IPS-20b (cell line): ENCODE measurements around the gene NCKAP5.

Experiments
- H3K27ac ChIP-seq: one replicate; pipeline ENCODE4 v1.5.1; 2013; ENCODE audit warnings: low read length
- H3K27me3 ChIP-seq: 2 replicates; pipeline ENCODE4 v1.6.1; 2013; ENCODE audit warnings: mild to moderate bottlenecking, low read length, inconsistent platforms; ENCODE audit not compliant: insufficient read depth
- H3K36me3 ChIP-seq: 2 replicates; pipeline ENCODE4 v1.6.1; 2013; ENCODE audit warnings: low read depth, mild to moderate bottlenecking, inconsistent platforms, low read length, moderate library complexity; ENCODE audit not compliant: insufficient read depth
- H3K4me1 ChIP-seq: 2 replicates; pipeline ENCODE4 v1.6.1; 2013; ENCODE audit warnings: mild to moderate bottlenecking, control low read depth, inconsistent platforms, low read length, moderate library complexity; ENCODE audit not compliant: insufficient read depth
- H3K4me3 ChIP-seq: 2 replicates; pipeline ENCODE4 v1.5.1; 2013; ENCODE audit warnings: mild to moderate bottlenecking, low read length, inconsistent platforms
- H3K9ac ChIP-seq: 2 replicates; pipeline ENCODE4 v1.6.1; 2013; ENCODE audit warnings: low read depth, mild to moderate bottlenecking, inconsistent platforms, low read length, moderate library complexity
- H3K9me3 ChIP-seq: 2 replicates; pipeline ENCODE4 v1.6.1; 2013; ENCODE audit warnings: mild to moderate bottlenecking, low read depth, low read length, inconsistent platforms; ENCODE audit not compliant: insufficient read depth

Gene NCKAP5

GRCh38 chr2:132991471-132992045 lies 576.7 kb downstream of the NCKAP5 start:
- H3K27me3 ChIP-seq: no peaks in the 10 kb centered on the region

DNA sequence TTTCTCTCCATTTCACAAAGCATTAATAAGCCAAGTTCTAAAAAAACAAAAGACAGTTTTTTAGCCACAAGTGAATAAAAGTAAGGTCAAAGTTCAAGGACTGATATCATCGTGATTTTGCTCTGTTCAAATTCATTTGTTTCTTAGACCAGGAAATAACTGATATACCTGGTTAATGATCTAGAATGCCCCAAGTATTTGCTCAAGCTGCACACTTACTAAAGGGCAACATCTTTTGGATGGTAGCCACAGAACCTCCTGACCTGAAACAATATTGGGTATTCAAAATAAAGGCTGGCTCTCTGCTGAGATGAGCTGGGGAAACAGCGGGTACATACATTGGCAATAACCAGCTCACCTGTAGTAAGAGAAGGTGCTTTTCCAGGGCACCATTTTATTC lies 583.5 kb downstream of the NCKAP5 start:
- Histone ChIP-seq H3K4me1 (no peaks in the 10 kb centered on the region), H3K27me3 (no peaks in the 10 kb centered on the region), H3K9ac (no peak overlapping the region), H3K4me3 (no peak overlapping the region), H3K27ac (no peak overlapping the region), H3K9me3 (no peaks in the 10 kb centered on the region), H3K36me3 (no peaks in the 10 kb centered on the region)

More at GRCh38 chr2:132991471-132992045, 576.7 kb downstream of the NCKAP5 start:
- Histone ChIP-seq H3K9ac (no peak overlapping the region), H3K27ac (no peak overlapping the region), H3K4me3 (no peak overlapping the region), H3K36me3 (no peaks in the 10 kb centered on the region), H3K9me3 (no peaks in the 10 kb centered on the region), H3K4me1 (no peaks in the 10 kb centered on the region)

GRCh38 chr2:132980304-132980703 lies 588.0 kb downstream of the NCKAP5 start:
- Histone ChIP-seq H3K9me3 (no peaks in the 10 kb centered on the region), H3K27me3 (no peaks in the 10 kb centered on the region), H3K4me3 (no peak overlapping the region), H3K36me3 (no peaks in the 10 kb centered on the region), H3K4me1 (peaks cover 3% of the 10 kb centered on the region; the same call in 1 of the 2 replicates), H3K9ac (no peak overlapping the region), H3K27ac (no peak overlapping the region)

- H3K27me3 ChIP-seq: no peaks in the 10 kb centered on the region
- peaks cover 3% of the 10 kb centered on the region; the same call in 1 of the 2 replicates for H3K4me1 ChIP-seq
- H3K9ac ChIP-seq: no peak overlapping the region
- H3K4me3 ChIP-seq: no peak overlapping the region
- H3K36me3 ChIP-seq: no peaks in the 10 kb centered on the region
- no peak overlapping the region for H3K27ac ChIP-seq
- H3K9me3 ChIP-seq: no peaks in the 10 kb centered on the region
Measured at GRCh38 chr2:132979339-132980093, 588.7 kb downstream of the NCKAP5 start.

DNA sequence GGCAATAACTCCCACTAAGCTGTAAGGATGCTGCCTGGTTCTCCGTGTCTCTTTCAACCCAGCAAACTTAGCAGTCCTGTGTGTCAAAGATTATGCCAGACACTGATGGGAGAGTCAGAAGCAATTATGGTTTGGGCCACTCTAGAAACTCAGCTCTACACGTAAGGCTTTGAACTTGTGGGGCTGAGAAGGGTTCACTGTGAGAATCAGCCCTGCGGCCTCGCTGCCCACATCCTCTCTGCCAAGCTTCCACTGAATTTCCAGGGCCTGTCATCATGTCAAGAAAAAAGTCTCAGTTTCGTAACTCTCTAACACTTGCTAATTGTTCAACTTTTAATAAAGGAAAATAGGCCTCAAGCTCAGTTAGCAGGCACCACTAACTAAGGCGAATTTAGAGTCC lies 589.4 kb downstream of the NCKAP5 start:
- Histone ChIP-seq H3K27ac (no peak overlapping the region), H3K9me3 (no peaks in the 10 kb centered on the region), H3K4me1 (peaks cover 3% of the 10 kb centered on the region; the same call in 1 of the 2 replicates), H3K36me3 (no peaks in the 10 kb centered on the region), H3K9ac (no peak overlapping the region), H3K4me3 (no peak overlapping the region), H3K27me3 (no peaks in the 10 kb centered on the region)

- no peak overlapping the region for H3K9ac ChIP-seq
- no peaks in the 10 kb centered on the region for H3K36me3 ChIP-seq
- no peak overlapping the region for H3K4me3 ChIP-seq
- H3K27me3 ChIP-seq: no peaks in the 10 kb centered on the region
- H3K4me1 ChIP-seq: peaks cover 3% of the 10 kb centered on the region; the same call in 1 of the 2 replicates
- H3K9me3 ChIP-seq: no peaks in the 10 kb centered on the region
- no peak overlapping the region for H3K27ac ChIP-seq
Measured at GRCh38 chr2:132977812-132978529, 590.3 kb downstream of the NCKAP5 start.

- H3K27me3 ChIP-seq: no peaks in the 10 kb centered on the region
- H3K9me3 ChIP-seq: no peaks in the 10 kb centered on the region
- H3K36me3 ChIP-seq: no peaks in the 10 kb centered on the region
- H3K4me3 ChIP-seq: no peak overlapping the region
- no peak overlapping the region for H3K9ac ChIP-seq
- H3K4me1 ChIP-seq: peaks cover 3% of the 10 kb centered on the region; the same call in 1 of the 2 replicates
- H3K27ac ChIP-seq: no peak overlapping the region
Measured at GRCh38 chr2:132975193-132976105, 592.8 kb downstream of the NCKAP5 start.

GRCh38 chr2:132974467-132975095 lies 593.7 kb downstream of the NCKAP5 start:
- no peak overlapping the region for H3K4me3 ChIP-seq

GRCh38 chr2:132971310-132972061 lies 596.8 kb downstream of the NCKAP5 start:
- Histone ChIP-seq H3K4me3 (no peak overlapping the region), H3K9me3 (no peaks in the 10 kb centered on the region), H3K9ac (no peak overlapping the region), H3K36me3 (no peaks in the 10 kb centered on the region), H3K27me3 (no peaks in the 10 kb centered on the region), H3K27ac (no peak overlapping the region), H3K4me1 (peaks cover 3% of the 10 kb centered on the region; the same call in 1 of the 2 replicates)

More at GRCh38 chr2:132974467-132975095, 593.7 kb downstream of the NCKAP5 start:
- Histone ChIP-seq H3K9ac (no peak overlapping the region), H3K9me3 (no peaks in the 10 kb centered on the region), H3K27me3 (no peaks in the 10 kb centered on the region), H3K27ac (no peak overlapping the region), H3K36me3 (no peaks in the 10 kb centered on the region), H3K4me1 (peaks cover 3% of the 10 kb centered on the region; the same call in 1 of the 2 replicates)

DNA sequence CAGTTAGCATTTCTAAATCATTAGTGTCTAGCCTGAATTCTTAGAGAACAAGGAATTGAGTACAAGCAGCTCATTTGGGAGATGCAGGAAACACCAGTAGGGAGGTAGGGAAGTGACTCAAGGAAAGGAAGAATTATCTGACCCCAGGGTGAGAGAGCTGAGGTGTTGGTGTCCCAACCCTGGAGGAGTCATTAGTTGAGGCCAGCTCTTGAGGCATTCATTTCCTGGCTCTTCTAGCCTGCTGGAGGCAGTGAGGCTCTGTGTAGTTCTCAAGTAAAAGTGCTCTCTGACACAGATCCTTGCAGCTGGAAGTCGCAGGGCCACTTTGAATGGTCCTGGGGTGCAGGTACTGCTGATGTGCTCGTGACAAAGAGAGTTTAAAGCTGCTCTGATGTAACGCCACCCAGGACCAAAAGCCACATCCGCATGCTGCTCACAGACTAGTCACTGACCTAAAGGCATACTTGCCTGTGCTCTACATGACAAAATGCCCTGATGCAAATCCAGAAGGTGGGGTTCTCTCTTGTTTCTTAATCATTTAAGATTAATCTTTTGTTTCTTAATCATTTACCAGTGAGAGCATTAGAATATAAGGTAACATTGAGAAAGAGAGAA lies 598.8 kb downstream of the NCKAP5 start:
- Histone ChIP-seq H3K27ac (no peak overlapping the region), H3K9ac (no peak overlapping the region), H3K27me3 (no peaks in the 10 kb centered on the region), H3K36me3 (no peaks in the 10 kb centered on the region), H3K4me3 (no peak overlapping the region), H3K9me3 (no peaks in the 10 kb centered on the region), H3K4me1 (no peaks in the 10 kb centered on the region)
